Left renal pelvis (tissue), 4 donors: ENCODE measurements around the gene CFAP53. TPM values are rescaled to one million over a fixed set of nuclear protein-coding genes. Genes with fewer than 3 reads are reported as not detected.
"Not testable (repeated sequence)": the region's sequence is repeated elsewhere in the genome, so short reads cannot be mapped to it uniquely, and the experiment has no call there.

ENCODE experiments used
- DNase-seq, 4 donors: peaks; one replicate each; pipeline ENCODE4 v3.0.0-alpha.2; 2013; ENCODE audit warnings: low read depth in 4 of 4, low spot score in 3 of 4
- polyA plus RNA-seq, 4 donors: library from polyadenylated mRNA; unstranded; fragments of 120-200 nt; gene quantifications; one replicate each; pipeline ENCODE4 v1.2.1, GENCODE V29; 2013; ENCODE audit not compliant: insufficient read length in 4 of 4

The CFAP53 gene, protein sequence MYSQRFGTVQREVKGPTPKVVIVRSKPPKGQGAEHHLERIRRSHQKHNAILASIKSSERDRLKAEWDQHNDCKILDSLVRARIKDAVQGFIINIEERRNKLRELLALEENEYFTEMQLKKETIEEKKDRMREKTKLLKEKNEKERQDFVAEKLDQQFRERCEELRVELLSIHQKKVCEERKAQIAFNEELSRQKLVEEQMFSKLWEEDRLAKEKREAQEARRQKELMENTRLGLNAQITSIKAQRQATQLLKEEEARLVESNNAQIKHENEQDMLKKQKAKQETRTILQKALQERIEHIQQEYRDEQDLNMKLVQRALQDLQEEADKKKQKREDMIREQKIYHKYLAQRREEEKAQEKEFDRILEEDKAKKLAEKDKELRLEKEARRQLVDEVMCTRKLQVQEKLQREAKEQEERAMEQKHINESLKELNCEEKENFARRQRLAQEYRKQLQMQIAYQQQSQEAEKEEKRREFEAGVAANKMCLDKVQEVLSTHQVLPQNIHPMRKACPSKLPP
- polyA plus RNA-seq: 1 to 10 TPM in 3 of 4 donors, under 1 TPM in 1; 0.68 to 4.6 (median 3.9) TPM

- peak; percentile 72 to 83 (median 78) for DNase-seq
These were observed at the start of gene CFAP53 for GRCh38 chr18:50266248-50266704. Gene CFAP53, minus strand, starts transcription at chr18:50266495. Its CDS starts 91 bp downstream, at chr18:50266404.

DNA sequence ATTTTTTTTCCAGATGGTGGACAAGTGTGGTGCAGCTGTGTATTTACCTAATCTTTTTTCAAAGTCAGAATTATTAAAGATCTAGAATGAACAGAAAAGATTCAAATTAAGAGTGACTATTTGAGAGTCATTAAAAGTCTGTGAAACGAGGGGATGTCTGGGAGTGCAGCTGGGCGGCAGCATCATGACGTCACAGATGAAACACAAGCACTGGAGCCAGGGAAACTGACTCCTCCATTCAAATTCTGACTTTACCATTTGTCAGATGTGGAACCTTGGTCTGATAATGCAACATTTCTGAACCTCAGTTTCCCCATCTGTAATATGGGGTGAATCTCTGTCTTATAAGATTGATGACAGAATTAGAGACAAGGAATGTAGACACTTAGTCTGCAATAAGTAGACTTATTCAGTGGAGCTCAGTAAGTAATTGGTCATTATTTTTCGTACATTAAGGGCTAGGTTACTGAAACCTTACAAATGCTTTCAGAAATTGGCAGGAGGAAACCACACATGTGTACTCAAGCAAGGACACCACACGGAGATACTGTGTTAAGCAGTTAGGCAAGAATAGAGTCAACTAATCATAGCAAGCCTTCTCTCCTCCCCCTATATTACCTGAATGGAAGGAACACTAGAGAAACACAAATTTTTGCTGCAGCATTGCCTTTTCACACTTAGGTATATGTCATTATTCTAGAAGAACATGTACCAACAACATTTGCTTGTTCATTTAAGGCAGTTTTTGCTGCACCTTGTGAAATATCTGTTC is 49.0 kb upstream of the CFAP53 start:
- no peak for DNase-seq

GRCh38 chr18:50313873-50314460 is 47.7 kb upstream of the CFAP53 start:
- DNase-seq: no peak

DNA sequence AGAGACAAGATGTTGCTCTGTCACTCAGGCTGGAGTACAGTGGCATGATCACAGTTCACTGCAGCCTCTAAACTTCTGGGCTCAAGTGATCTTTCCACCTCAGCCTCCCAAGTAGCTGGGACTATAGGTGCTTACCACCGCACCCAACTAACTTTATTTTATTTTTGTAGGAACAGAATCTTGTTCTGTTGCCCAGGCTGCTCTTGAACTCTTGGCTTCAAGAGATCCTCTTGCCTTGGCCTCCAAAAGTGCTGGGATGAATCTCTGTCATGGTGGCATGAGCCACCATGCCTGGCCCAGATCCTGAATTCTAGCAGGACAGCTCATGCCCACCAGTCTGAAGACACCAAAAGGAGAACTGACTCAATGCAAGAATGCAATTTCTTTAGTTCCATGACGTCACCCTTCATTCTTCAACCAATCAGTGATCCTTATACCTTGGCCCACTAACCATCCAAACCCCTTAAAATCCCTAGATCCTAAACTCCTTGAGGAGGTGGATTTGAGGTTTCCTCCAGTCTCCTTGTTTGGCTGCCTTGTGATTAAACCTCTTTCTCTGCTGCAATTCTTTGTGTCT is 46.8 kb upstream of the CFAP53 start:
- no peak for DNase-seq

DNA sequence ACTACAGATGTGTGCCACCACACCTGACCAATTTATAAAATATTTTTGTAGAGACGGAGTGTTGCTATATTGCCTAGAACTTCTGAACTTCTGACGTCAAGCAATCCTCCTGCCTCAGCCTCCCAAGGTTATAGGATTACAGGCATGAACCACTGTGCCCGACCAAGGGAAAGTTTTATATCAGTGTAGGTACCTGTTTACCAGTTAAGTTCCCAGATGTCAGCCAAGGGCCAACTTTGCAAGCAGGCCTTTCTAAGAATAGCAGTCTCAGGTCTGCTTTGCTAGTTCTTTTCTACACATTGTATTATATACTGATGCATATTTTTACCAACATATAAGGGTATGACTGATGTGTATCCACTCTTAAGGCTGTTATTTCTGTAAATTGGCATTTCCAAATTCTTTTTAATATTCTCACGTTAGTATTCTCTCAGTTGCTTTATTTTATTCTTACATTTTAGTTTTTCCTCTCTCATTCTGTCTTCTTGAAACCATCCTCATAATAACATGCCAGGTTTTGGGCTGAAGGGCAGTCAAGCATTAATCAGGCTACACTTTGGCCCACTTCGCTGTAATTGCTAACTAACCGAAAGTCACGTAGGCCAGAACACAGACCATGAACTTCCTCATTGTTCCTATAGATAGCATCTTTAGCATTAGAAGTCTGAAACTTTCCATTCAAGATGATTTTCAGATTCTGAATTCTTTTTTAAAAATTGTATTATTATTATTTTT is 46.2 kb upstream of the CFAP53 start:
- DNase-seq: no peak

DNA sequence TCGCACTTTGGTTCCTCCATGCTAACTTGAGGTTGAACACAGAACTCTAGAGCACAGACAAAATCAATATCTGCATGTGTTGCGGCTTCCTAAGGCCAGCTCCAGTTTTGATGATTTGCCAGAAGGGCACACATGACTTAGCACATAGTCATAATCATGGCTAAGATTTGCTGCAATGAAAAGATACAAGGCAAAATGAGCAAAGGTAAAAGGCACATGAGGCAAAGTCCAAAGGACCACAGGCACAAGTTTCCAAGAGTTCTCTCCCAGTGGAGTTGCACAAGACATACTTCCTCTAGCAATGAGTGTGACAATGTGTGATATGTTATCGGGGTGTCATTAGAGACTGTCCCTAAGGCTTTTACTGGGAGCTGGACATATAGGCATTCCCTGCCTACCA is 45.4 kb upstream of the CFAP53 start:
- DNase-seq: no peak

DNA sequence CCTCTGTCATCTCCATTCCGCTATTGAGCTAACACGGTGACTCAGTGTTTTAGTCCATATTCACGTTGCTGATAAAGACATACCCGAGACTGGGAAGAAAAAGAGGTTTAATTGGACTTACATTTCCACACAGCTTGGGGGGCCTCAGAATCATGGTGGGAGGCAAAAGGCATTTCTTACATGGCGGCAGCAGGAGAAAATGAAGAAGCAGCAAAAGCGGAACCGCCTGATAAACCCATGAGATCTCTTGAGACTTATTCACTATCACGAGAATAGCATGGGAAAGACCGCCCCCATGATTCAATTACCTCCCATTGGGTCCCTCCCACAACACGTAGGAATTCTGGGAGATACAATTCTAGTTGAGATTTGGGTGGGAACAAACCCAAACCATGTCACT is 43.8 kb upstream of the CFAP53 start:
- no peak for DNase-seq

GRCh38 chr18:50308851-50309250 is 42.6 kb upstream of the CFAP53 start:
- not testable (repeated sequence) for DNase-seq

- peak; percentile 66 to 84 (median 70) for DNase-seq
These were observed 41.6 kb upstream of the CFAP53 start for GRCh38 chr18:50307738-50308470.

GRCh38 chr18:50307400-50307737 is 41.1 kb upstream of the CFAP53 start:
- no peak for DNase-seq

DNA sequence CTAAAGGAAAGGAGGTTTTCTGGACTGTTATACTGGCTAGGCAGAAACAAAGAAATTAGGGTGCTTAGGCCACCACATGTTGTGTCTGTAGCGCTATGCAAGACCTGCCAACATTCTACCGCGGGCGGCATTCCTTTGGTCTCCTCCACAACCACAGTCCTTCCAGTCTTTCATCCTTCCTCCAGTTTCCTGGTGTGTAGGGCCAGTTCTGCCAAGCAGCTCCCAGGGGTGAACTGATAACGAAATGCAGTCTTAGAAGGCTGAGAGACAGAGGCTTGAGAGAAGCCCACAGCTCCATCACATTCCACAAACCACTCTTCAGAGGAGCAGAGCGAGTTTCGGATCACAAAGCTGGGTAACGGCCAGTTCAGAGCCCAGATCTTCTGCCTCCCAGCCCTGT is 40.6 kb upstream of the CFAP53 start:
- no peak for DNase-seq

DNA sequence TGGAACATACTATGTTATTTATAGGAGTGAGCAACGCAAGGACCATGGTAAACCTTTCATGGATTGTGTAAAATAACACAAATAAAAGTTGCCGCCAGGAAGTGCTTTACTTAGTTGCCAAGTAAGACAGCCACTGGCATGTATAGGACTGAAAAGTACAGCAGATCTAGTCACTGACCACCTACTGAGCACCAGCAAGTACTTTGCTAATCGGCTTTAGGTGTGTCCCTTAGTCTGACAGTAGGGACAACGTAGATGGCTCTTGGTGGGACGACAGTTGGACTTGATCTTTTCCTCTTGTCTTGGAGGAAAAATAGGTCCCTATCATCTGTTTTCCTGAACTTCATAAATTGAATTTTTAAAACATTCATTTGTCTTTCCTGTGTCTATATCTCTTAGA is 34.8 kb upstream of the CFAP53 start:
- no peak for DNase-seq

DNA sequence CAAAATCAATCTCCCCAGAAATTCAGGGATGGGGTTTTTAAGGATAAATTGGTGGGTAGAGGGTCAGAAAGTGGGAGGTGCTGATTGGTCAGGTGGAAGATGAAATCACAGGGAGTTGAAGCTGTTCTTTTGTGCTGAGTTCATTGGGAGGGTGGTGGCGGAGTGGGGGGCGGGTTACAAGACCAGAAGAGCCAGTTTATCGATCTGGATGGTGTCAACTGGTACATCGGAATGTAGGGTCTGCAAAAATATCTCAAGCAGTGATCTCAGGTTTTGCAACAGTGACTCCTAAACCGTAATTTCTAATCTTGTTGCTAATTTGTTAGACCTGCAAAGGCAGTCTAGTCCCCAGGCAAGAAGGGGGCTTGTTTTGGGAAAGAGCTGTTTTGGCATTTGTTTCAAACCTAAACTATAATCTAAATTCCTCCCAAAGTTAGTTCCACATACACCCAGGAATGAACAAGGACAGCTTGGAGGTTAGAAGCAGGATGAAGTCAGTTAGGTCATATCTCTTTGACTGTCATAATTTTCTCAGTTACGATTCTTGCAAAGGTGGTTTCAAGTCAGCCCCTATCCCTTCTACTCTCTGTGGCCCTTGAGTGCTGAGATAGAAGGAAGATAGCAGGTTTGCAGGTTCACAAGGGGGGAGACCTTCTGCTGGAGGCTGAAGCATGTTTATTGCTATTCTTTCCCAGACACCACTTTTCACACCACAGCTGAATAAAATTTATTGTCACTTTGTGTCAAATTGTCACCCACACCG is 33.5 kb upstream of the CFAP53 start:
- DNase-seq: no peak

DNA sequence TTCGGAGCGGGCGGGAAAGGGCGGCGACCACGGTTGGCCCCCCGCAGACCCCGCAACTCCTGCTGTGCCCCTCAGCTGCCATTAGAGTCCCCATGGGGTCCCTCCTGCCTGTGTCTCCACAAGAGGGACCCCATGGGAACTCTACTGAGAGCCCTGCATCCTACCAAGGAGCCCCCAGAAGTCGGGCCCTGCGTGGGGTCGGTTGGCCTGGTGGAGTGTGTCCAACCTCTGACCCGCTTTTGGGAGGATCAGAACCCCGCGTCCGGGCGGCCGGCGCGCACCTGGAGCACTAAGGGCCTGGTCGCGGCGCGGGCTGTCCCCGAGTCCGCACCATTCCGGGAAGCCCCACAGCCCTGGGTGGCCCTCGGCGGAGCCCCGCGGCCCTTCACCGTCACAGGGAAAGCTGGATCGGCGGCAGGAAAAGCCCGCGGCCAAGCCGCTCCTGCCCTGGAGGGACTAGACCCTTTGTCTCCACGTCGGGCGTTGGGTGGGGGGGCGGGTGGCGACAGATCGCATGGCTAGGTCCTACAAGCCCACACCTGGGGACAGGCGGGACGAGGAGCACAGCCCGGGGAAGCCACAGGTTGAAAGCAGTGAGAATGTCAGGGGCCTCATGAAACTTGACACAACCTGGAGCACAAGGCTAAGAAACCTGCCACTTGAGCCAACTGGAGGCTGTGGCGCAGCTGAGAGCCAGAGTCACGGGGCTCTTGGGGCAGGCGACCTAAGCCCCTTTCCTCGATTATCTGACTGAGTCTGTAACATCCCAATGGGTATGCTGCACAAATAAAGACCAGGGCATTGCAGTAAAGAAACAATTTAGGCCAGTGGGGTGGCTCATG is 32.4 kb upstream of the CFAP53 start:
- no peak for DNase-seq

DNA sequence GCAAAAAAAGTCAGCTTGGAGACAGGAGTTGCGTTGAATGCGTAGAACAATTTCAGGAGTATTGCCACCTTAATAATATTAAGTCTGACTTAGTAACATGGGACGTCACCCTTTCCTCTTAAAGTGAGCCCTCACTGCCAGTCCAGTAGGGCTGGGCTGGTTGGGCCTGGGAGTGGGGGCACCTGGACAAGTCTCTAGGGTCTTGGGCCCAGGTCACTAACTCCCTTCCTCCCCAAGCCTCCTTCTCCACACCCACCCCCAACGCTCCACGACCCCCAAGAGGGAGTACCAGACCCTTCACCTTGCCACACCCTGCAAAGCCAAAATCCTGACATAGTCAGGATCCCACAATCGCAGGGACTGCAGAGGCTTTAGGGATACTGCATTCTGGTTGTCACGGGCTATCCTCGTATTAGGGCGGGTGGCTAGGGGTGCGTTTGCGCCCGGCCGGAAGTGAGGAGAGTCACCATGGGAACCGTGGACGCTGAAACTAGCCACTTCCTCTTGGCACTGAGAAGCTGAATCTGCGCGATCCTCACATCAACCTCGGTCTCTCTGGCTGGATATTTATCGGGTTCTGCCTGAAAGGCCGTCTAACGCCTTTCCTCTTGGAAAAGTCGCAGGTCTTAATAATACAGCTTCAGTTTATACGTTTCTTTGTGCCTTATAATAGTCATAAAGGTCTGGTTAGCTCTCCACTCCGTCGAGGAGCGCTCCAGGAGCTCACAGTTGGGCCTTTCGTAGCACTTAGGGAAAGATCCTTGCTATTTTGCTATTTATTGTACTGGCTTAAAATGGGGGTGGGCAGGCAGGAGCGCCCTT is 31.5 kb upstream of the CFAP53 start:
- peak; percentile 39 to 69 (median 66) for DNase-seq

- no peak for DNase-seq
These were observed 26.7 kb upstream of the CFAP53 start for GRCh38 chr18:50293039-50293438.

GRCh38 chr18:50289108-50289443 is 22.8 kb upstream of the CFAP53 start:
- no peak for DNase-seq
